HG03045 (cell line): ENCODE measurements around the gene WFIKKN1.

Experiments used
- ATAC-seq: cut with Tn5 transposase; IDR thresholded peaks from one replicate; pipeline ENCODE4 v1.9.1; 2021; ENCODE audit warnings: mild to moderate bottlenecking, moderate library complexity; ENCODE audit not compliant: unreplicated experiment

WFIKKN1 gene

DNA sequence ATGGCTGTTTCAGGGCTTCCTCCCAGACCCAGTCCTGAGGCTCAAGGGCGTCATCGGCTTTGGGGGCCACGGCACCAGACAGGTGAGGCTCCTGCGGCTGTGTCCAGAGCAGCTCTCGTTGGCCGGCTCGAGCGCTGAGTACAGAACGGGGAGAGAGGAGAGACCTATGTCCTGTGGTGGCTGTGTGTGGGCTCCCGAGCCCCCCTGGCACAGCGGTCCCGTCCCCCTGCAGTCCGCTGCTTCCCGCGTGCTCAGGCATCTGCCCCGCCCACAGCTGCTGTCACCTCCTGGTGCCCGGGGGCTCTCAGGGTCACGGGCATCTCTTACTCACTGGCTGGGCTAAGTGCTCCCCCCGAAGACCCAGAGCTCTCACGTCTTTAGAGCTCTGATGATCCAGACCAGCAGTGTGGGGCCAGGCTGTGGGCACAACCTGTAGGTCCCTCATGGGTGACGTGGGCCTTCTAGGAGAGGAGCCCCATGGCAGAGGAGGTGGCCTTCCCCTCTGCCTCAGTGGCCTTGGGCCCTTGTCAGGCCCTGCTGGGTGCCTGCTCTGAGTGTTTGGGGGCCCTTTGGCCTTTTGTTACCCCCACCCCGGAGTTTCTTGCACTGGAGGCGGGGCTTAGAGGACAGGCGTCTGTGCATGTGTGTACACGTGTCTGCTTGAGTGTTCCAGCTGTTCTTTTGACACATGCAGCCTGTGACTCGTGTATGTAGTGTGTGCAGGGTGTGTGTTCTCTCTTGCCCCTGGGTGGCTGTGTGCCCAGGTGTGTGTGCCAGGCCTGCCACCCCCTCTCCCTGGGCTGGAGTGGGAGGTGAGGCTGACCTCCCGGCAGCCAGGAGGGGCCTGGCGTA, 21.9 kb downstream of the WFIKKN1 start:
- no peak for ATAC-seq

DNA sequence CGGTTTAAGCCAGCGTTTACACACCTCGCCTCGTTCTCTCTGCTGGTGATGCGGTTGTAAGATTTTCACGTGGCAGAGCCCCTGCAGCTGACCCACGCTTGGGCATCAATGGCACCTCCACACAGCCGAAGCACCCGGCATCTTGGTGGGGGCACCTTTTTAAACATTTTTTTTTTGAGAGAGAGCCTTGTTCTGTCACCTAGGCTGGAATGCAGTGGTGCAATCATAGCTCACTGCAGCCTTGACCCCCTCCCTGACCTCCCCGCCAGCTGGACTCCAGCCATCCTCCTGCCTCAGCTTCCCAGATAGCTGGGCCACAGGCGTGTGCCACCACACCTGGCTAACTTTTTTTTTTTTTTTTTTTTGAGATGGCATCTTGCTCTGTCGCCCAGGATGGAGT, 23.2 kb downstream of the WFIKKN1 start:
- ATAC-seq: no peak

DNA sequence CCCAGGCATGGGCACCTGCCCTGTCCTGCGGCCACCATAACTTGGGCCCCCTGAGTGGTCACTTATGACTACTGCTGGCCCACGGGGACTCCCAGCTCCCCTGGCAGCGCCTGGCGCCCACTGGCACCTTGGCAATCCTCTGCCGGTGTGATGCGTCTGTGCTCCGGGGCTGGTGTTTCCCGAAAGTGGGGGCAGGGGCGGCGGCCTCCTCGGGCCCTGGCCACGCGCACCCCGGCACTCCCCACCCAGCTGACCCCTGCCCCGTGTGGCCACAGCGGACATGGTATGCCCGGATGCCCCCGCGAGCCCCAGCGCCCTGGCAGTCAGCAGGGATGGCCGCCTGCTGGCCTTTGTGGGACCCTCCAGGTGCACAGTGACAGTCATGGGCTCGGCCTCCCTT, 26.7 kb downstream of the WFIKKN1 start:
- ATAC-seq: no peak

DNA sequence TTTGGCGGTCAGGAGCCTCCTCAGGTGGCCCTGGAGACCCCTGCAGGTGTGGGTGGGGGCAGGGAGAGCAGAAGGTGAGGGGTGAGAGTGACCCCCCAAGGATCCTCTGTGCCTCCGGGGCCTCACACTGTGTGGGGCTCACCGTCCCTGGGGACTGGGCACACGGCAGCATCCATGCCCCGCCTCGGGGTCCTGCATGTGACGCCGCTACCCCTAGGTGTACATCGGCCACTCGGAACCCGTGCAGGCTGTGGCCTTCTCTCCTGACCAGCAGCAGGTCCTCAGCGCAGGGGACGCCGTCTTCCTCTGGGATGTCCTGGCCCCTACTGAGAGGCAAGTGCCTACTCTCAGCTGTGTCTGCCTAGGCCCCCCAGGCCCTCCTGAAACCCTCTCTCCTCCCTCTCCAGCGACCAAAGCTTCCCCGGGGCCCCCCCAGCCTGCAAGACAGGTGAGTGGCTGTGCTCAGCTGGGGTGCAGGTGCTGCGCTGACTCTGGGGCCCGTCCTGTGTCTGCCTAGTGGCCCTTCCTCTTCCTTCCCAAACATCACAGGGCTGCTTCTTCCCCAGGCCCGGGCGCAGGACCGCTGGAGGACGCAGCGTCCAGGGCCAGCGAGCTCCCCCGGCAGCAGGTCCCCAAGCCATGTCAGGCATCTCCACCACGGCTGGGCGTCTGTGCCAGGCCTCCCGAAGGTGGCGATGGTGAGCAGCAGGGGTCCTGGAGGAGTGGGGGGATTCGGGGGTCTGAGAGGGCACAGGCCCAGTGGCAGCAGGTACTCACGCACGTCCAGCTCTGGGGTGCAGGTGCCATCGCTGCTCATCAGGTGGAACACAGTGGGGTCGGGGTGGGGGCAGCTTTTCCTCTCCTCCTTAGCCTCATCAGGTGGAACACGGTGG, 28.1 kb downstream of the WFIKKN1 start:
- ATAC-seq: no peak

DNA sequence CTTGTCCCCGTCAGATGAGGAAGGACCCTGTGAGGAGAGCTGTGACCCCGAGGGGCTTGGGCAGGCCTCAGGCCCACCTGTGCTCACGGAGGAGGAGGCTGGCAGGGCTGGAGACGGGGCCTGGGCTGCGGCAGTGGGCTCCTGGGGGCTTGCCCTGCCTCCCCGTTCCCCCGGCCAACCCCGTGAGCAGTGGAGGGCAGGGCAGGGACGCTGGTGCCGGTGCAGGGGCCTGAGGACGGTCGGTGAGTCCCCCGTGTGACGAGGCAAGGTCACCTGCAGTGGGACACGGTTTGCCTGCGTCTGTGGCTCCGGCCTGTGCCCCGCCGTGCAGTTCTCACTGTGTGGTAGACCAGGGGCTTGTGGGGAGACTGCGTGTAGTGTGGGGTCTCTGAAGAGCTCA, 28.8 kb downstream of the WFIKKN1 start:
- ATAC-seq: no peak

DNA sequence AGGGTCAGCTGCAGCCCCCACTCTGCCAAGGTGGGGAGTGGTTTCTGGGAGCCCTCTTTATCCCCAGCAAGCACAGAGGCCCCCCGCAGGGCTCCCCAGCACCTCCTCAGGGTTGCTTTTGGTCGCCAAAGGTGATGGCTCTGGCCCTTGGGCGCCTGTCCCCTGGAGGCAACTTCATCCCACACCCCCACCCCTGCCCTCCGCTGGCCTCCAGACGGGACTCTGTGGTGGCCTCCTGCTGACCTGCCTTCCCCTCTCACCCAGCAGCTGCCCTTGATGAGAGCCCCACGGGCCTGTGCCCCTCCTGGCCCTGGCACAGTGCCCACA, 29.3 kb downstream of the WFIKKN1 start:
- peak; percentile 6 for ATAC-seq

- ATAC-seq: peak; percentile 42
Measured at GRCh38 chr16:660459-661183, 29.8 kb downstream of the WFIKKN1 start.

- ATAC-seq: peak; percentile 2
Measured at GRCh38 chr16:661184-661821, 30.5 kb downstream of the WFIKKN1 start.

- no peak for ATAC-seq
Measured at GRCh38 chr16:662095-662494, 31.3 kb downstream of the WFIKKN1 start.

DNA sequence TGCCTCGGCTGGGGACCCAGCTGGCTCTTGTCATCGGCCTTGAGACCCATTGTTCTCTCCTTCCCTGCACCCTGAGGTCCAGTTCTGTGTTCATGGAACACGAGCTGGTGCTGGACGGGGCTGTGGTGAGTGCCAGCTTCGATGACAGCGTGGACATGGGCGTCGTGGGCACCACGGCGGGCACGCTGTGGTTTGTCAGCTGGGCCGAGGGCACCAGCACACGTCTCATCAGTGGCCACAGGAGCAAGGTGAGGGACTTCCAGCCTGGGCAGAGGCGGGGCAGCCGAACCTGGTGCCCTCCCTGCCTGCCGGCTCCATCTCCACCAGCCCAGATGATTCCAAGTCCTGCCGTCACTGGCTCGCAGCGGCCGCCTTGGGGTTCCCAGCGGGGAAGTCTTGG, 31.8 kb downstream of the WFIKKN1 start:
- ATAC-seq: no peak

DNA sequence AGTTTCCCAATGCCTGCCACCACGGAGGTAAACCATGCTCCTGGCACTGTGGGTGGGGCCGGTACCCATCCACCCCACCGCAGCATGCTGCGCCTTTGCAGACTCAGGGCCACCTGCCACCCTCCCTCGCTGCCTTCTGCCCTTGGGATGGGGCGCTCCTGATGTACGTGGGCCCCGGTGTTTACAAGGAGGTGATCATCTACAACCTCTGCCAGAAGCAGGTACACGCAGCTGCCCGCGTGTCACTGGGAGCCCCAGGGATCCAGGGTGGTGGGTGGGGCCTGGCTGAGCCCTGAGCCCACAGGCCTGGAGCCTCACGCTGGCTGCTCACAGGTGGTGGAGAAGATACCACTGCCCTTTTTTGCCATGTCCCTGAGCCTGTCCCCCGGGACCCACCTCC, 35.8 kb downstream of the WFIKKN1 start:
- ATAC-seq: no peak

DNA sequence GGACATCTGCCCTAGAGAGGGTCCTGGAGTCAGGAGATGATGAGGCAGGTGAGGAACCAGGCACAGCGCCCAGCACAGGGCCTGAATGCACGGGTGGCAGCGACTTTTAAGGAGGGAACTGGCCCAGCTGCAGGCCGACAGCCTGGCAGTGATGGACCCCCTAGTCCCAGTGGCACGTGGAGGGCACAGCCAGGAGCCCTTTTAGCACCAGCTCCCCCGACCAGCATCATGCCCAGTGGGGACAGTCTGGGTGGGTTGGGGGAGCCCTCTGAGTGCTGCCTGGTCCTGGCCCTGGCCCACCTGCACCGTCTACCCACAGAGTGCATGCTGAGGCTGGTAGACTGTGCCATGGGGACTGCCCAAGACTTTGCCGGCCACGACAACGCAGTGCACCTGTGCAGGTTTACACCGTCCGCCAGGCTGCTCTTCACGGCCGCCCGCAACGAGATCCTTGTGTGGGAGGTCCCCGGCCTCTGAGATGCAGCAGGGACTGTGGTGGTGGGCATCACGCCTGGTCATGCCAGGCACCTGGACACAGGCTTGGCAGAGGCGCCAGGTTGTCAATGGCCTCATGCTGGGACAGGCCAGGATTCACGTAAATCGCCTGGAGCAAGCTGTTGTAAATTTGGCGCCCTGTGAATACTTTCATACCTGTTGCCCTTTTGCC, 36.5 kb downstream of the WFIKKN1 start:
- ATAC-seq: no peak

GRCh38 chr16:667780-668518, 37.2 kb downstream of the WFIKKN1 start, which contains the start of gene RHOT2:
TSS of gene RHOT2 (plus strand) at chr16:668132. CDS start at chr16:668200, 68 bp downstream.
- ATAC-seq: peak; percentile 72

GRCh38 chr16:668519-669171, 37.9 kb downstream of the WFIKKN1 start:
- no peak for ATAC-seq

- no peak for ATAC-seq
Measured at GRCh38 chr16:669666-670065, 38.9 kb downstream of the WFIKKN1 start.

- ATAC-seq: no peak
Measured at GRCh38 chr16:670485-671352, 39.9 kb downstream of the WFIKKN1 start.

- ATAC-seq: no peak
Measured at GRCh38 chr16:671353-672131, 40.8 kb downstream of the WFIKKN1 start.
